Ectodermal cell (in vitro differentiated cells): ENCODE data around the gene SHC4.

Source experiments
- H3K27ac ChIP-seq: 2 replicates; pipeline ENCODE4 v1.7.0; 2013; ENCODE audit warnings: mild to moderate bottlenecking, low read depth, low read length; ENCODE audit not compliant: insufficient read depth, poor library complexity, severe bottlenecking
- H3K27me3 ChIP-seq: 2 replicates; pipeline ENCODE4 v1.7.0; 2013; ENCODE audit warnings: mild to moderate bottlenecking, low read length; ENCODE audit not compliant: insufficient read depth, control insufficient read depth, poor library complexity, severe bottlenecking
- H3K36me3 ChIP-seq: one replicate; pipeline ENCODE4 v1.7.0; 2013; ENCODE audit warnings: low read length; ENCODE audit not compliant: control insufficient read depth, insufficient read depth
- H3K4me1 ChIP-seq: one replicate; pipeline ENCODE4 v1.7.0; 2013; ENCODE audit warnings: low read length; ENCODE audit not compliant: control insufficient read depth, insufficient read depth
- H3K4me3 ChIP-seq: 2 replicates; pipeline ENCODE4 v1.7.0; 2013; ENCODE audit warnings: low read depth, low read length, control low read depth; ENCODE audit not compliant: insufficient read depth
- H3K9me3 ChIP-seq: 2 replicates; pipeline ENCODE4 v1.7.0; 2013; ENCODE audit warnings: mild to moderate bottlenecking, low read length, moderate library complexity; ENCODE audit not compliant: control insufficient read depth
- WGBS, 2 experiments: methylation state at CpG; one replicate each; pipeline ENCODE4 v1.1.7; 2013; ENCODE audit warnings: missing lambda C conversion rate in 2 of 2; 5-methylcytosine and 5-hydroxymethylcytosine counted together

SHC4 gene

GRCh38 chr15:48946840-48947187 is 16.9 kb downstream of the SHC4 start:
- H3K4me3 ChIP-seq: no peak overlapping the region
- H3K27me3 ChIP-seq: no peaks in the 10 kb centered on the region
- 86% methylated on average over 1 of the region's 1 CpG for WGBS, 2 experiments
- H3K27ac ChIP-seq: no peak overlapping the region
- H3K36me3 ChIP-seq: no peaks in the 10 kb centered on the region
- no peaks in the 10 kb centered on the region for H3K9me3 ChIP-seq
- no peaks in the 10 kb centered on the region for H3K4me1 ChIP-seq

- Histone ChIP-seq H3K9me3 (no peaks in the 10 kb centered on the region), H3K4me3 (no peak overlapping the region), H3K4me1 (no peaks in the 10 kb centered on the region), H3K36me3 (no peaks in the 10 kb centered on the region), H3K27ac (no peak overlapping the region), H3K27me3 (no peaks in the 10 kb centered on the region)
- 75 to 79% methylated on average over 5 of the region's 5 CpGs for WGBS, 2 experiments
Observed at GRCh38 chr15:48946074-48946839, 17.5 kb downstream of the SHC4 start.

- Histone ChIP-seq H3K9me3 (no peaks in the 10 kb centered on the region), H3K4me3 (no peak overlapping the region), H3K4me1 (no peaks in the 10 kb centered on the region), H3K36me3 (no peaks in the 10 kb centered on the region), H3K27me3 (no peaks in the 10 kb centered on the region), H3K27ac (no peak overlapping the region)
- WGBS, 2 experiments: 92 to 96% methylated on average over 2 of the region's 2 CpGs
Observed at GRCh38 chr15:48945386-48945785, 18.3 kb downstream of the SHC4 start.

DNA sequence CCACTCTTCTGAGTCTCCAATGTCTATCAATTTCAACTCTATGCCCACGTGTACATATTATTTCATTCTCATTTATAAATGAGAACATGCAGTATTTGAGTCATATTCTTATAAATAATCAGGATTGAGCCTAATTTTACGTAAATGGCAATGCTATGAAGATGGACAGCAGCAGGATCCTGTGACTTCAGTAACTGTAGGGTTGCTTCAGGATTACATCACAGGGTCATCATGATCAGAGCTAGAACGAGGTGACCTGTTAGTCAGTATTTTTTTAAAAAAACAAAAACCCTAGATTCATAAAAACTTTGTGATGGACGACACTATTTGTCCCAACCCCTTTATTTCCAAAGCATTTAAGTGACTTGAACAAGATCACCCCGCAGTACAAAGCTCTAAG is 21.8 kb downstream of the SHC4 start:
- H3K4me1 ChIP-seq: no peaks in the 10 kb centered on the region
- H3K9me3 ChIP-seq: no peaks in the 10 kb centered on the region
- no peak overlapping the region for H3K27ac ChIP-seq
- H3K4me3 ChIP-seq: no peak overlapping the region
- H3K36me3 ChIP-seq: no peaks in the 10 kb centered on the region
- H3K27me3 ChIP-seq: no peaks in the 10 kb centered on the region
- 93 to 98% methylated on average over 4 of the region's 5 CpGs for WGBS, 2 experiments

GRCh38 chr15:48940508-48940907 is 23.2 kb downstream of the SHC4 start:
- no peaks in the 10 kb centered on the region for H3K9me3 ChIP-seq
- H3K27me3 ChIP-seq: no peaks in the 10 kb centered on the region
- H3K27ac ChIP-seq: no peak overlapping the region
- H3K4me3 ChIP-seq: no peak overlapping the region
- H3K36me3 ChIP-seq: no peaks in the 10 kb centered on the region
- H3K4me1 ChIP-seq: no peaks in the 10 kb centered on the region
- 96 to 97% methylated on average over 6 of the region's 6 CpGs for WGBS, 2 experiments

GRCh38 chr15:48939648-48940047 is 24.1 kb downstream of the SHC4 start:
- Histone ChIP-seq H3K27ac (no peak overlapping the region), H3K4me3 (no peak overlapping the region)
- 92 to 94% methylated on average over 4 of the region's 4 CpGs for WGBS, 2 experiments

DNA sequence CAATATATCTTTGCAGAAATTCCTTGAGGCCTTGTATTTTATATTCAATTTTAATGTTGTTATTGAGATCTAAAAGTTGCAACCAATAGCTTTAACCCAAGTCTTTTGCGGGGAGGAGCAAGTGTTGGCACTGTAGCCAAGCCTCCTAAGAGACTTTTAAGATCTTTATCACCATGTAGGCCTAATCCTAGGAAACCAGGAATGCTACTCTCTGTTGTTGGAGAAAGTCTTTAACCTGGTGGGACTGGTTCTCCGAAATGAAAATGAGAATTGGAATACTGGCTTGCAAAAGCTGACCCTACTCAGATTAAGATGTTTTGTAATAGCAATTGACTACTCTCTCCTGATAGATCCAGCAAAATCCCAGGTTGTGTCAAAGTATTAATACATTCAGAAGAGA is 25.8 kb downstream of the SHC4 start:
- 89 to 94% methylated on average over 2 of the region's 2 CpGs for WGBS, 2 experiments
- Histone ChIP-seq H3K9me3 (no peaks in the 10 kb centered on the region), H3K27me3 (no peaks in the 10 kb centered on the region), H3K4me3 (no peak overlapping the region), H3K27ac (no peak overlapping the region), H3K36me3 (no peaks in the 10 kb centered on the region), H3K4me1 (no peaks in the 10 kb centered on the region)

More at GRCh38 chr15:48939648-48940047, 24.1 kb downstream of the SHC4 start:
- no peaks in the 10 kb centered on the region for H3K27me3 ChIP-seq
- no peaks in the 10 kb centered on the region for H3K4me1 ChIP-seq
- no peaks in the 10 kb centered on the region for H3K9me3 ChIP-seq
- no peaks in the 10 kb centered on the region for H3K36me3 ChIP-seq

DNA sequence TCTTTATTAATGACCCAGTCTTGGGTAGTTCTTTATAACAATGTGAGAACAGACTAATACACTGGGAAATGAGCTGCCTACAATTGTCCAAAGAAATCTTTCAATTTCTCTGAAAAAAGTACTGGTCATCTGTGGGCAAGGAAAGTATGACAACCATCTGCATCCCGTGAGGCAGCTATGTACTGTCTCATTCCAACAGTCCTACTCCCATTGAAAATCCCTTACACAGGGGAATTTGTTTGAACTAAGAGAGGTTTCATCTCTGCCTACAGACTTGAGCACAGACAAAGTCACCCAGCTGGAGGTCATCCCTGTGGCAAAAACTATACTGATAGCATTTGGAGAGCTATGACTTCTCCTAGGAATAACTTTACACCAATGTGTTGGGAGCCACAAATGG is 27.1 kb downstream of the SHC4 start:
- H3K9me3 ChIP-seq: no peaks in the 10 kb centered on the region
- H3K27ac ChIP-seq: no peak overlapping the region
- no peak overlapping the region for H3K4me3 ChIP-seq
- H3K27me3 ChIP-seq: no peaks in the 10 kb centered on the region
- H3K4me1 ChIP-seq: no peaks in the 10 kb centered on the region
- WGBS, 2 experiments: 90 to 92% methylated on average over 1 of the region's 1 CpG
- no peaks in the 10 kb centered on the region for H3K36me3 ChIP-seq

DNA sequence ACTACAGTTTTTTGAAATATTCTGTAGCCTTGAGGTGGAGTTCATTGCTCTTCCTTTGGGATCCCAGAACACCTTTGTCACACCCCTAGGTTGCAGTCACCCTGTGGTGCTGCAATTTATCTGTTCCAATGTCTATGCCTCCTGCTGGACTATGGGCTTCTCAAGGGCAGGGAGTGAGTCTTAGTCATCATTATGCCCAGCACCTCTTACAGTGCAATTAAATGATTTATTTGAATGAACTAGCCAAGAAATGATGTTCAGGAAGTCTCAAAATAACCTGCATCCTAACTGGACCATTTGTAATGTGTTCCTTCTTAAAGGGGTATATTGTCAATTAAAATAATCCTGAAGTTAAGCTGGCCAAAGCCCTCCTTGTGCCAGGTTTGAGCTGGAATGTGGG is 28.5 kb downstream of the SHC4 start:
- H3K27ac ChIP-seq: no peak overlapping the region
- no peaks in the 10 kb centered on the region for H3K27me3 ChIP-seq
- no peaks in the 10 kb centered on the region for H3K9me3 ChIP-seq
- no peak overlapping the region for H3K4me3 ChIP-seq
- no peaks in the 10 kb centered on the region for H3K36me3 ChIP-seq
- H3K4me1 ChIP-seq: no peaks in the 10 kb centered on the region

GRCh38 chr15:48930735-48931134 is 33.0 kb downstream of the SHC4 start:
- no peaks in the 10 kb centered on the region for H3K27me3 ChIP-seq
- 86 to 88% methylated on average over 4 of the region's 4 CpGs for WGBS, 2 experiments
- no peak overlapping the region for H3K4me3 ChIP-seq
- no peaks in the 10 kb centered on the region for H3K4me1 ChIP-seq
- no peaks in the 10 kb centered on the region for H3K36me3 ChIP-seq
- no peaks in the 10 kb centered on the region for H3K9me3 ChIP-seq
- no peak overlapping the region for H3K27ac ChIP-seq

GRCh38 chr15:48929661-48930060 is 34.1 kb downstream of the SHC4 start:
- Histone ChIP-seq H3K9me3 (no peaks in the 10 kb centered on the region), H3K27ac (no peak overlapping the region), H3K4me1 (no peaks in the 10 kb centered on the region), H3K4me3 (no peak overlapping the region), H3K27me3 (no peaks in the 10 kb centered on the region), H3K36me3 (no peaks in the 10 kb centered on the region)
- WGBS, 2 experiments: 81 to 89% methylated on average over 3 of the region's 3 CpGs
